Anterior cingulate cortex (tissue), 58 donors: Measurements from ENCODE around the gene RIMS4.
"Not testable (repeated sequence)": the region's sequence is repeated elsewhere in the genome, so short reads cannot be mapped to it uniquely, and the experiment has no call there.

Experiments used
- DNase-seq, 58 donors: peaks; one replicate each; lab custom pipeline; 2025; lab: John Stamatoyannopoulos, UW

RIMS4 gene

DNA sequence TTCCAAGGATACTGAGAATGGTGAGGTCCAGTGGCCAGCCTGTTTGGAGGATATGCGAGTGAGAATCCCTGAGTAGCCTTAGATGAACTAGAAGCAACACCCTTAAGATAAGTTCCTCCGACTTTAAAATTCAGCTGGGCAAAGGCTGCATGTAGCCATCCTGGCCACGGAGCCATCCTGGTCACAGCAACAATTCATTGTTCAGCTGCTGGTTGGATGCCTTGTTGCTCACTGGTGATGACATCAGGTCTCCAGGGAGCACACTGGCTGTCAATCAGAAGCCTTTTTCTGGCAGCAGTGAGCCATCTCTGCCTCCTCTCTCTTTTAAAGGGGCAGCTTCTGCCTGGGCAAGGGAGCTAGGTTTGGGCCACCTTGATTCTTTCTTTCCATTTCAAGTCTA, 22.4 kb upstream of the RIMS4 start:
- peak in 12 of 58 donors; percentile 5 to 26 (median 14) for DNase-seq

GRCh38 chr20:44830995-44831394, 20.6 kb upstream of the RIMS4 start:
- no peak for DNase-seq

DNA sequence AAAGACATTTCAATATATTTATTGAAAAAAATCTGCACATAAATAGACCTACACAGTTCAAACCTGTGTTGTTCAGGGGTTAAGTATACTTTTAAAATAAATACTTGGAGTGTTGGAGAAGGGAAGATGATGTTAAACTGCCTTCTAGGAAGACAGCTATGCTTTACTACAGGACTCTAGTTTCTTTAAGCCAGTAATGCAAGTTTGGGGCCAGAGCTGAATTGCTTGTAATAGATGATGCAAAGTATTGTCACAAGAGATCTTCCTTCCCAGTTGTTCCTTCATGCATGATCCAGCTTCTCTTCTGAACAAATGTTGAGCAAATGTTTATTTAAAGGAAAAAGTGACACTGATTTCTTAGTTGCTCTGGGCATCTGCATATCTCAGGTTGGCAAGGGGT, 20.2 kb upstream of the RIMS4 start:
- DNase-seq: no peak

DNA sequence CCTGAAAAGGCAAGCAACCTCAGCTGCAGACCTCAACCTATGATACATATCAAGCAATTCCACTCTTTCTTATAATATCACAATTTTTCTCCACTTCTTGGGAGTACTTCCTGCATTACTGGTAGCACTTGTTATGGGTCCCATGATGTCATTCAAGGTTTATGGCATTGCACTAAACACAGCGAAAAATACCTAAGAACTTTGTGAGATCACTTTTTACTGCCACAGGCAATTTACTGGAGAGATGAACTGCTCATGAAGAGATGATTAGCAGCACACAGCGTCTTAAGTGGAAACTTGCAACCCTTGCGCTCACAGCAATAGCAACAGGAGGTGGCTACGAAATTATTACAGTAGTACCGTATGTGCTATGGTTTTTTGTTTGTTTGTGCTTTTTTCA, 19.3 kb upstream of the RIMS4 start:
- DNase-seq: no peak

GRCh38 chr20:44828640-44829039, 18.3 kb upstream of the RIMS4 start:
- no peak for DNase-seq

DNA sequence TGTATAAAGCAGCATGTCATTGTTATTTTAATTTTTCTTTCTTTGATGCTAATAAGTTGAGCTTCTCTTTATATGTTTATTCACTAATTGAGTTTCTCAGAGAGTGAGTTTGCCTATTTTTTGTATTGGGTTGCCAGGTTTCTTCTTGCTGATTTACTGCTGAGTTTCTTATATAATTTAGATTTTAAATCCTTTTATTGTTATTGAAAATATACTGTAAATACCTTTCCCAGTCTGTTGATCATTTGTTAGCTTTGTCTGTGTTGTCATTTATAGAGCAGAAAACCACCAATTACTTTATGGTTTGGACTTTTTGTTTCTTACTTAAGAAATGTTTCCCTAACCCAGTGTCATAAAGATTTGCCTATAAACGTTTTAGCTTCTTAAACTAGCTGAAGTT, 17.1 kb upstream of the RIMS4 start:
- DNase-seq: no peak

DNA sequence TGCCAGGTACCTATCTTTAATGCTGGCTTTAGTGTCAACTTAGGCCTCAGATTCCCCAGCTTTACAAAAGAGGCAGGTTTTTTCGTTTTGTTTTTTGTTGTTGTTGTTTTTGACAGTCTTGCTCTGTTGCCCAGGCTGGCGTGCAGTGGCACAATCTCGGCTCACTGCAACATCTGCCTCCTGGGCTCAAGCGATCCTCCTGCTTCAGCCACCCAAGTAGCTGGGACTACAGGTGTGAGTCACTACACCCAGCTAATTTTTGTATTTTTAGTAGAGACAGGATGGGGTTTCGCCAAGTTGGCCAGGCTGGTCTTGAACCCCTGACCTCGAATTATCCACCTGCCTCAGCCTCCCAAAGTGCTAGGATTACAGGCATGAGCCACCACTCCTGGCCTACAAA, 11.2 kb upstream of the RIMS4 start:
- not testable (repeated sequence) for DNase-seq

DNA sequence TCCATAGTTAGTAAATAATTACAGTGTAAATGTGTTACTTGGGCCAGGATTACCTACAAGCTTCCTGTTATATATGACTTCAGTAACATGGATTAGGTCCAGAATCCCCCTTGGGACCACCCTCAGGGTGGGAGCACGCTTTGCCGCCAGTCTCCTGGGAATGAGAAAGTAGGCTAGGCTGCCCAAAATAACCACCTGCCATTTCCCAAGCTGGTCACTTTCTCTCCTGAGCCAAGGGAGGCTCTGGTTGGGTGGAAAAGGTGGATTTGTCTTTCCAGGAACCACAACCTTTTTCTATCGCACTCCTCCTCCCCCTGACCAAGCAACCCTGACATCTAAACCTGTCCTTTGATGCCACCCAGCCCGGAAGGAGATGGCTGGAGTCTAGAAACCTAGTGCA, 9.6 kb upstream of the RIMS4 start:
- no peak for DNase-seq

- DNase-seq: no peak
Measured at GRCh38 chr20:44817143-44817910, 7.0 kb upstream of the RIMS4 start.

DNA sequence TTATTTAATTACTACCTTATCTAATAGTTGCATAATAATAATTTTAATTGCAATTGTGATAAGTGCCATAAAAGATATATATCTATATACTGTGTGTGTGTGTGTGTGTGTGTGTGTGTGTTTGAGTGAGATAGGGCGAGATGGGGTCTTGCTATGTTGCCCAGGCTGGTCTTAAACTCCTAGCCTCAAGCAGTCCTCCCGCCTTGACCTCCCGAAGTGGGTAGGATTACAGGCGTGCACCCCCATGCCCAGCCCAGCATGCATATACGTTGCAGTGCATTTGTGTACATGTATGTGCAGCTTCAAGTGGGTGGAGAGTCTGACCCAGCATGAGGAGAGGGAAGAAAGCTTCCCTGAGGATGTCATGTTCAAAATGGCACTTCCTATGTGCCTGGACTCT, 4.6 kb upstream of the RIMS4 start:
- no peak for DNase-seq

DNA sequence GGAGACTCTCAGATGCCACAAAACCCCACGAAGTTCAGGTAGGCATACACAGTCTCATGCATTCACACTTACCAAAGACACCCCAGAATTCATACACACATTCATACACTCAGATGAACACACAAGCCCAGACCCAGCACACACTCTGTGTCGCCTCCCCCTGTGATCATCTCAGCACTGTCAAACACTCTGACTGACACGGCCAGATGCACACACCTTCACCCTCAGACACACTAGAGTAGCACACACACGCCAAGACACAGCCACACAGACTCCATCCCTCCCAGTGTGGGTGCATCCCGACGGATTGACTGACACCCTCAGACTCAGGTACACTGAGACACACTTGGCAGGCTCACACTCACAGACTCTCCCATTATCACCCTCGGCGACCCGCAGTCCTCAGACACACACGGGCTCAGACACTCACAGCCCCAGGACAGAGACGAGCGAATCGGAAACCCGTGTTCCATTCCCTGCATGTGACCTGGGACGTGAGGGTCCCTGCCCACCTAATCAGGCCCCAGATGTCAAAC, 872 bp upstream of the RIMS4 start:
- no peak for DNase-seq

GRCh38 chr20:44810061-44810390, 320 bp downstream of the RIMS4 start:
- no peak for DNase-seq

DNA sequence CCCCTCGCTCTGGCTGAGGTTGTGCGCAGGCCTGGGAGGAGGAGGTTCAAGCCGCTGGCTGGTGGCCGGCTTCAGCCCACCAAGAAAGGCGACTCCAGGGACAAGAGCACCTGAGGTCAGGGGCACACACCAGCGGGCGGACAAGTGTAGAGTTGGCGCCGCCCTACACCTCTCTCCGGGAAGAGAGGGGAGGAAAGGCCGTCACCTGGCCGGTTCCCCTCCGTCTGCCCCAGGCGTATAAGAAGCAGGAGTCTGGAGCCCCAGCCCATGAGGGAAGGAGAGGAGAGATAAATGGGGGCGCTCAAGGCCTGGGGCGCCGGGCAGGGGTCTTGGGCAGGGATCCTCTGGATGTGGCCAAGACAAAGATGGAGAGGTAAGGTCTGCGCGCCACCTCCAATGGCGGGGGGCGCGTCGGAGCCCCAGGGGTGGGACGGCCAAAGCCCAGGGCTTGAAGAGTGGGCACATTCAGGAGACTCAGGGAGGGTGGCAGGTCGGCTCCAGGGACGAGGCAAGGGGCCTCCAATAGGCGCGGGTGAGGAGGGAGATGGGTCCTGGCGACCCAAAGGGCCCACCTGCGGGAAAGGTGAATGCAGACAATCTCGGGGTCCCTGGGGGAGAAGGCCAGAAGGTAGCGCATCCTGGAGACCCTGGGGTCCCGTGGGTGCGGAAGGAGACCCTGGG, 826 bp downstream of the RIMS4 start:
- DNase-seq: peak in 3 of 58 donors; percentile 6 to 10 (median 10)

DNA sequence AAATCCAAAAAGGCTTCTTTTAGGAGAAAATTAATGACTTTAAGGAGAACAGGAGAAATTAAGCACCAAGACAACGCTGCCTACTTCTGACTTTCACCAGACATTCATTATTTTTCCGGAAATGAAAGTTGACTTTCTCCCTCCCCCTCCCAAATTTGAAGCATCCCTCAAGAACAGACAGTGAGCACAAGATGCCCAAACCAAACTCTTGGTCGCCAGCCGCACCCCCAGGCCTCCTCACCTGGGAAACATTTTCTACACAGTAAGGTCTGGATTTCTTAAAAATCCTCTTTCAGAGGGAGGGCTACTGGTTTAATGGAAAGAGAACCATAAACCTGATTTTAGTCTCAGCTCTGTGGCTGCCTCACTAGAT, 2.7 kb downstream of the RIMS4 start:
- DNase-seq: no peak

GRCh38 chr20:44807051-44807683, 3.2 kb downstream of the RIMS4 start:
- no peak for DNase-seq

- peak in 56 of 58 donors; percentile 17 to 89 (median 59) for DNase-seq
Measured at GRCh38 chr20:44805979-44806620, 4.2 kb downstream of the RIMS4 start.

DNA sequence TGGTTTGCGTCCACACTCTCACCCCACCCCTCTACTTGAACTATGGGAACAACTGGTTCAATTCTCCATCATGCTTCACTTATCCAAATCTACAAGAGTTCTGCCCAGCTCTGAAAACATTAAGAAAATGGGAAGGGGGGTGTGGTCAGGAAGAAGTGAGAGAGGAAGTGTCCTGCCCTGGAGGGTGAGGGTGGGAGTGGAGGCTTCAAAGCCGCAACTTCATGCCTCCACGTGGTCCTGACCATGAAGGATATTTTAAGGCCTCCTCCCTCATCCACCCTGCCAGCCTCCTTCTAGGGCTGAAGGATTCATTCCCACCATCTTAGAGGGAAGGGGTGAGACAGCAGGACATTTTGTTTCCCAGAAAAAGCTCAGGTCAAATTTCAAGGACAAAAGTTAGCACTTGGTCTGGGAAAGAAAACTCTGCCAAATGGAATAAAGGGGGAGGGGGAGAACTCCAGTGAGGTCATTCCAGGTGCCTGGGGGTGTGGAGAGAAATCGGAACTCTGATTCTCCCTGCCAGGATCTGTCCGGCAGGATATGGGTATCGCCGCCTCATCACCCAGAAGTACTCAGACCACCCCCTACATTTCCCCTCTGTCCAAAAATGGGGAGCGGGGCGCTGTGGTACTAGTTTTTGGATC, 4.9 kb downstream of the RIMS4 start:
- DNase-seq: no peak

- peak in 26 of 58 donors; percentile 2 to 55 (median 23) for DNase-seq
Measured at GRCh38 chr20:44803383-44803941, 6.9 kb downstream of the RIMS4 start.

DNA sequence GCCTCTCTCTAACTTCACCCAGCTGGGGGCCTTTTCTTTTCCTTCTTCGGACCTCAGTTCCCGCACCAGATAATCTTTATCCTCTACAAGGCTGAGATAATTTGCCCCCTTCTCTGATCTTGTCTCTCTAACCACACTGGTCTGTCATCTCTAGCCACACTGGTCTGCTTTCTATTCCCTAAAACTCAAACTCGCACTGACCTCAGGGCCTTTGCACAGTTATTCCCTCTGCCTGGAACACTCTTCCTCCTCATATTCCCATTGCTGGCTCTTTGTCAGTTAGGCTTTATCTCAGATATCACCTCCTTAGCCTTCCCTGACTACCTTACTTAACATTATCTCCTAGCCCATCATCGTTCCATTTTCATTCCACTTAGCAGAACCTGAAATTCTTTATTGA, 7.6 kb downstream of the RIMS4 start:
- DNase-seq: no peak

- DNase-seq: no peak
Measured at GRCh38 chr20:44800391-44801046, 9.8 kb downstream of the RIMS4 start.
